ENCODE measurements around the gene PTPRG.

PTPRG gene

GRCh38 chr3:61832375-61833229 is 271.2 kb downstream of the PTPRG start:
- H3K14ac ChIP-seq (ENCODE audit: low read length): no peak overlapping the region
- no CpG with 5 or more reads among the region's 6 CpGs for WGBS (ENCODE audit: extremely low coverage, insufficient coverage, insufficient read length)

DNA sequence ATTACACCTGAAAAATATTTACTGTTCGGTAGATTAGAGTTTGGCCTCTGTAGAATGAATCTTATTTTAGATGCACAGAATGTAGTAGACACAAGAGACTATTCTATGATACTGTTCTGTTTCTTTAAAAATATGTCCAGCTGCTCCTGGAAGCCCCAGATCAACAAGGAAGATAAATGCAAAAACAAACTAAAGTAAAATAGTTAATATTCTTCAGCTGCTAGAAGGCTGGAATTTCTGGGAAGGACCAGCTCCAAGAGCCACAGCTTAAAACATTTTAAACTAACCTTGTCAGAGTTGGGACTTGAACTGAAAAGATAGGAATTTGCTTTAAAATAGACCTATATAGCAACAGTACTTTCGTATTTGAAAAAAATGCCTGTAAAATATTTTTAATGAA is 277.9 kb downstream of the PTPRG start:
- Histone ChIP-seq H3K79me1 (ENCODE audit: low read length) (no peaks in the 10 kb centered on the region), H3K27ac (ENCODE audit: low read depth, low read length) (no peak overlapping the region), H3K4me2 (ENCODE audit: low read length) (no peak overlapping the region), H2AK5ac (ENCODE audit: low read length) (no peak overlapping the region), H3K23ac (ENCODE audit: low read length) (no peak overlapping the region), H3K14ac (ENCODE audit: low read length) (no peak overlapping the region), H3K4me1 (ENCODE audit: control insufficient read depth in 1 of 2, insufficient read depth in 2 of 2, low read length in 2 of 2) (no peaks in the 10 kb centered on the region), H2AFZ (ENCODE audit: insufficient read depth, low read length, poor library complexity) (no peak overlapping the region), H3K4ac (ENCODE audit: low read depth, low read length) (no peak overlapping the region), H3K9ac (ENCODE audit: low read length) (no peak overlapping the region), H4K8ac (ENCODE audit: low read depth, low read length) (no peak overlapping the region), H2BK12ac (ENCODE audit: low read length) (no peak overlapping the region), H3K79me2 (ENCODE audit: control insufficient read depth, insufficient read depth, low read length, poor library complexity) (no peaks in the 10 kb centered on the region), H3K27me3 (ENCODE audit: insufficient read depth, low read length) (no peaks in the 10 kb centered on the region), H3K9me3 (ENCODE audit: insufficient read depth, low read depth, low read length) (no peaks in the 10 kb centered on the region), H2BK5ac (ENCODE audit: low read depth, low read length, poor library complexity) (no peak overlapping the region), H4K91ac (ENCODE audit: low read depth, low read length) (no peak overlapping the region), H4K12ac (ENCODE audit: low read depth, low read length) (no peak overlapping the region), H3K36me3 (ENCODE audit: control insufficient read depth in 1 of 2, insufficient read depth in 2 of 2, low read length in 2 of 2) (no peaks in the 10 kb centered on the region), H3K18ac (ENCODE audit: low read length) (no peak overlapping the region), H3K4me3 (ENCODE audit: low read depth, low read length) (no peak overlapping the region), H2BK120ac (ENCODE audit: insufficient read depth, low read length, poor library complexity) (no peak overlapping the region)
- WGBS (ENCODE audit: extremely low coverage, insufficient coverage, insufficient read length): no CpG with 5 or more reads among the region's 2 CpGs
- no peak for DNase-seq

More at GRCh38 chr3:61832375-61833229, 271.2 kb downstream of the PTPRG start:
- Histone ChIP-seq H4K12ac (ENCODE audit: low read depth, low read length) (no peak overlapping the region), H2BK5ac (ENCODE audit: low read depth, low read length, poor library complexity) (no peak overlapping the region), H2BK12ac (ENCODE audit: low read length) (no peak overlapping the region), H3K79me1 (ENCODE audit: low read length) (no peaks in the 10 kb centered on the region), H3K4me1 (ENCODE audit: control insufficient read depth in 1 of 2, insufficient read depth in 2 of 2, low read length in 2 of 2) (no peaks in the 10 kb centered on the region), H3K9ac (ENCODE audit: low read length) (no peak overlapping the region), H4K91ac (ENCODE audit: low read depth, low read length) (no peak overlapping the region), H3K27me3 (ENCODE audit: insufficient read depth, low read length) (no peaks in the 10 kb centered on the region), H3K36me3 (ENCODE audit: control insufficient read depth in 1 of 2, insufficient read depth in 2 of 2, low read length in 2 of 2) (no peaks in the 10 kb centered on the region), H3K4me2 (ENCODE audit: low read length) (no peak overlapping the region), H2AK5ac (ENCODE audit: low read length) (no peak overlapping the region), H2BK120ac (ENCODE audit: insufficient read depth, low read length, poor library complexity) (no peak overlapping the region), H3K79me2 (ENCODE audit: control insufficient read depth, insufficient read depth, low read length, poor library complexity) (no peaks in the 10 kb centered on the region), H3K4ac (ENCODE audit: low read depth, low read length) (no peak overlapping the region), H2AFZ (ENCODE audit: insufficient read depth, low read length, poor library complexity) (no peak overlapping the region), H3K23ac (ENCODE audit: low read length) (no peak overlapping the region), H4K8ac (ENCODE audit: low read depth, low read length) (no peak overlapping the region), H3K27ac (ENCODE audit: low read depth, low read length) (no peak overlapping the region), H3K9me3 (ENCODE audit: insufficient read depth, low read depth, low read length) (no peaks in the 10 kb centered on the region), H3K4me3 (ENCODE audit: low read depth, low read length) (no peak overlapping the region), H3K18ac (ENCODE audit: low read length) (no peak overlapping the region)
- no peak for DNase-seq

- Histone ChIP-seq H3K79me2 (ENCODE audit: control insufficient read depth, insufficient read depth, low read length, poor library complexity) (no peaks in the 10 kb centered on the region), H2AK5ac (ENCODE audit: low read length) (no peak overlapping the region), H3K14ac (ENCODE audit: low read length) (no peak overlapping the region), H3K4ac (ENCODE audit: low read depth, low read length) (no peak overlapping the region), H3K36me3 (ENCODE audit: control insufficient read depth in 1 of 2, insufficient read depth in 2 of 2, low read length in 2 of 2) (no peaks in the 10 kb centered on the region), H3K27me3 (ENCODE audit: insufficient read depth, low read length) (no peaks in the 10 kb centered on the region), H3K9me3 (ENCODE audit: insufficient read depth, low read depth, low read length) (no peaks in the 10 kb centered on the region), H2AFZ (ENCODE audit: insufficient read depth, low read length, poor library complexity) (no peak overlapping the region), H3K27ac (ENCODE audit: low read depth, low read length) (no peak overlapping the region), H2BK5ac (ENCODE audit: low read depth, low read length, poor library complexity) (no peak overlapping the region), H3K4me1 (ENCODE audit: control insufficient read depth in 1 of 2, insufficient read depth in 2 of 2, low read length in 2 of 2) (no peaks in the 10 kb centered on the region), H4K12ac (ENCODE audit: low read depth, low read length) (no peak overlapping the region), H4K91ac (ENCODE audit: low read depth, low read length) (no peak overlapping the region), H4K8ac (ENCODE audit: low read depth, low read length) (no peak overlapping the region), H3K18ac (ENCODE audit: low read length) (no peak overlapping the region), H2BK120ac (ENCODE audit: insufficient read depth, low read length, poor library complexity) (no peak overlapping the region), H3K23ac (ENCODE audit: low read length) (no peak overlapping the region), H2BK12ac (ENCODE audit: low read length) (no peak overlapping the region), H3K79me1 (ENCODE audit: low read length) (no peaks in the 10 kb centered on the region), H3K4me3 (ENCODE audit: low read depth, low read length) (no peak overlapping the region), H3K9ac (ENCODE audit: low read length) (no peak overlapping the region), H3K4me2 (ENCODE audit: low read length) (no peak overlapping the region)
- no peak for DNase-seq
- no CpG with 5 or more reads among the region's 10 CpGs for WGBS (ENCODE audit: extremely low coverage, insufficient coverage, insufficient read length)
Measured at GRCh38 chr3:61841111-61841845, 279.9 kb downstream of the PTPRG start.

- H3K4me1 ChIP-seq (ENCODE audit: control insufficient read depth in 1 of 2, insufficient read depth in 2 of 2, low read length in 2 of 2): no peaks in the 10 kb centered on the region
- no peak overlapping the region for H2BK12ac ChIP-seq (ENCODE audit: low read length)
- H3K27me3 ChIP-seq (ENCODE audit: insufficient read depth, low read length): no peaks in the 10 kb centered on the region
- no peak overlapping the region for H2AK5ac ChIP-seq (ENCODE audit: low read length)
- H3K79me1 ChIP-seq (ENCODE audit: low read length): no peaks in the 10 kb centered on the region
- no peak overlapping the region for H3K9ac ChIP-seq (ENCODE audit: low read length)
- no peaks in the 10 kb centered on the region for H3K36me3 ChIP-seq (ENCODE audit: control insufficient read depth in 1 of 2, insufficient read depth in 2 of 2, low read length in 2 of 2)
- no peak for DNase-seq
- no peak overlapping the region for H3K4me2 ChIP-seq (ENCODE audit: low read length)
- H3K4ac ChIP-seq (ENCODE audit: low read depth, low read length): no peak overlapping the region
- H4K12ac ChIP-seq (ENCODE audit: low read depth, low read length): no peak overlapping the region
- H4K91ac ChIP-seq (ENCODE audit: low read depth, low read length): no peak overlapping the region
- H3K9me3 ChIP-seq (ENCODE audit: insufficient read depth, low read depth, low read length): no peaks in the 10 kb centered on the region
- H3K4me3 ChIP-seq (ENCODE audit: low read depth, low read length): no peak overlapping the region
- H2BK5ac ChIP-seq (ENCODE audit: low read depth, low read length, poor library complexity): no peak overlapping the region
- H3K79me2 ChIP-seq (ENCODE audit: control insufficient read depth, insufficient read depth, low read length, poor library complexity): no peaks in the 10 kb centered on the region
- H3K14ac ChIP-seq (ENCODE audit: low read length): no peak overlapping the region
- H3K23ac ChIP-seq (ENCODE audit: low read length): no peak overlapping the region
- no peak overlapping the region for H3K18ac ChIP-seq (ENCODE audit: low read length)
- H3K27ac ChIP-seq (ENCODE audit: low read depth, low read length): no peak overlapping the region
- no peak overlapping the region for H4K8ac ChIP-seq (ENCODE audit: low read depth, low read length)
- H2BK120ac ChIP-seq (ENCODE audit: insufficient read depth, low read length, poor library complexity): no peak overlapping the region
- WGBS (ENCODE audit: extremely low coverage, insufficient coverage, insufficient read length): no CpG with 5 or more reads among the region's 2 CpGs
- H2AFZ ChIP-seq (ENCODE audit: insufficient read depth, low read length, poor library complexity): no peak overlapping the region
Measured at GRCh38 chr3:61841988-61842387, 280.6 kb downstream of the PTPRG start.
